Peyer's patch (tissue), 4 donors: ENCODE data around the gene TERB1. TPM values are rescaled to one million over a fixed set of nuclear protein-coding genes. Genes with fewer than 3 reads are reported as not detected.

ENCODE experiments used
- DNase-seq, 3 donors: peaks; one replicate each; pipeline ENCODE4 v3.0.0-alpha.2; 2017 to 2019
- H3K27ac ChIP-seq, 4 donors: fragments of 200-600 bp; sonication (generic); one replicate each; pipeline ENCODE4 v1.5.1; 2016 to 2019
- H3K27me3 ChIP-seq, 2 donors: fragments of 200-600 bp; sonication (generic); one replicate each; pipeline ENCODE4 v1.5.1; 2019
- H3K36me3 ChIP-seq, 3 donors: fragments of 200-600 bp; sonication (generic); one replicate each; pipeline ENCODE4 v1.5.1; 2016 to 2019
- H3K4me1 ChIP-seq, 4 donors: fragments of 200-600 bp; sonication (generic); one replicate each; pipeline ENCODE4 v1.5.1; 2016 to 2019
- H3K4me3 ChIP-seq, 4 donors: fragments of 200-600 bp; sonication (generic); 1 replicate in 3 of 4; 2 replicates in 1 of 4; pipeline ENCODE4 v1.5.1; 2016 to 2019; ENCODE audit warnings: mild to moderate bottlenecking in 1 of 4
- H3K9me3 ChIP-seq, 4 donors: fragments of 200-600 bp; sonication (generic); one replicate each; pipeline ENCODE4 v1.5.1; 2016 to 2019; ENCODE audit warnings: mild to moderate bottlenecking in 1 of 4
- CTCF ChIP-seq, 6 experiments: fragments of 450-650 bp in 4 of 6; fragments of 200-600 bp in 2 of 6; sonication (generic) in 1 of 6; IDR thresholded peaks; one replicate each; pipeline ENCODE4 v1.5.1; 2017 to 2019; ENCODE audit warnings: antibody characterized with exemption in 6 of 6, mild to moderate bottlenecking in 3 of 6, moderate library complexity in 1 of 6
- POLR2A ChIP-seq, 2 donors: fragments of 450-650 bp; IDR thresholded peaks; one replicate each; pipeline ENCODE4 v1.5.1; 2017; ENCODE audit warnings: antibody characterized with exemption in 2 of 2, mild to moderate bottlenecking in 2 of 2, moderate library complexity in 2 of 2
- total RNA-seq, 4 donors: library from RNA; depleted of rRNA; stranded (reverse); fragments of >200 nt; gene quantifications; one replicate each; pipeline ENCODE4 v1.1.0, GENCODE V29; 2016

Gene TERB1
- total RNA-seq, 4 donors from 2014 or later = 0.40 TPM; not detected in 3

- H3K27ac ChIP-seq = no peak overlapping the region
Measured at GRCh38 chr16:66847533-66848067, 46.2 kb upstream of the TERB1 start.

GRCh38 chr16:66846831-66847230 is 45.4 kb upstream of the TERB1 start:
- Histone ChIP-seq H3K9me3 (no peaks in the 10 kb centered on the region), H3K27me3 (peaks cover 0 to 11% of the 10 kb centered on the region in 2 donors), H3K4me3 (no peak overlapping the region), H3K36me3 (no peaks in the 10 kb centered on the region), H3K27ac (no peak overlapping the region), H3K4me1 (peaks cover 0 to 12% (median 9%) of the 10 kb centered on the region in 4 donors)
- DNase-seq = peak in 1 of 3 donors; percentile 15
- TF ChIP-seq POLR2A (IDR thresholded peaks at IDR 0.05) (no peak), CTCF (IDR thresholded peaks at IDR 0.05) (no peak)

More at GRCh38 chr16:66847533-66848067, 46.2 kb upstream of the TERB1 start:
- DNase-seq = peak in 1 of 3 donors; percentile 45
- TF ChIP-seq CTCF (IDR thresholded peaks at IDR 0.05) (no peak), POLR2A (IDR thresholded peaks at IDR 0.05) (no peak)
- H3K27me3 ChIP-seq = peaks cover 0 to 11% of the 10 kb centered on the region in 2 donors
- no peaks in the 10 kb centered on the region for H3K36me3 ChIP-seq
- no peaks in the 10 kb centered on the region for H3K9me3 ChIP-seq
- peaks cover 0 to 12% (median 9%) of the 10 kb centered on the region in 4 donors for H3K4me1 ChIP-seq
- no peak overlapping the region for H3K4me3 ChIP-seq

GRCh38 chr16:66846266-66846665 is 44.9 kb upstream of the TERB1 start:
- H3K9me3 ChIP-seq = no peaks in the 10 kb centered on the region
- TF ChIP-seq POLR2A (IDR thresholded peaks at IDR 0.05) (no peak), CTCF (IDR thresholded peaks at IDR 0.05) (no peak)
- no peak overlapping the region for H3K27ac ChIP-seq
- DNase-seq = peak in 1 of 3 donors; percentile 27
- H3K27me3 ChIP-seq = peaks cover 0 to 11% of the 10 kb centered on the region in 2 donors
- H3K36me3 ChIP-seq = no peaks in the 10 kb centered on the region
- no peak overlapping the region for H3K4me3 ChIP-seq
- H3K4me1 ChIP-seq = peaks cover 0 to 12% (median 9%) of the 10 kb centered on the region in 4 donors

GRCh38 chr16:66845791-66846221 is 44.4 kb upstream of the TERB1 start:
- TF ChIP-seq CTCF (IDR thresholded peaks at IDR 0.05) (no peak), POLR2A (IDR thresholded peaks at IDR 0.05) (no peak)
- H3K27ac ChIP-seq = no peak overlapping the region
- peaks cover 0 to 11% of the 10 kb centered on the region in 2 donors for H3K27me3 ChIP-seq
- H3K4me1 ChIP-seq = peaks cover 0 to 12% (median 9%) of the 10 kb centered on the region in 4 donors
- no peak overlapping the region for H3K4me3 ChIP-seq
- H3K9me3 ChIP-seq = no peaks in the 10 kb centered on the region
- peak in 1 of 3 donors; percentile 31 for DNase-seq
- no peaks in the 10 kb centered on the region for H3K36me3 ChIP-seq

GRCh38 chr16:66845080-66845410 is 43.7 kb upstream of the TERB1 start:
- peak in 1 of 3 donors; percentile 30 for DNase-seq
- no peak overlapping the region for H3K27ac ChIP-seq
- no peaks in the 10 kb centered on the region for H3K36me3 ChIP-seq
- peak overlapping the region in 2 of 4 donors; percentile 41 to 57 for H3K4me3 ChIP-seq
- peaks cover 0 to 11% of the 10 kb centered on the region in 2 donors for H3K27me3 ChIP-seq
- H3K9me3 ChIP-seq = no peaks in the 10 kb centered on the region
- no peak for TF ChIP-seq POLR2A (IDR thresholded peaks at IDR 0.05)
- TF ChIP-seq CTCF (IDR thresholded peaks at IDR 0.05) = no peak
- peaks cover 0 to 12% (median 9%) of the 10 kb centered on the region in 4 donors for H3K4me1 ChIP-seq
